Panc1 (cell line): ENCODE measurements around the gene ZDHHC8. TPM values are rescaled to one million over a fixed set of nuclear protein-coding genes. Genes with fewer than 3 reads are reported as not detected.

Experiments
- ATAC-seq: fragments of 200-7000 bp; cut with Tn5 transposase; 2 replicates; pipeline ENCODE4 v1.9.1; 2020; ENCODE audit warnings: mild to moderate bottlenecking, moderate library complexity
- BruUV-seq: library from RNA; stranded (reverse); fragments of 400-500 nt; replicated peaks from 2 replicates; lab custom pipeline; 2021; lab: Mats Ljungman, UMichigan
- CTCF ChIA-PET: fragments of 300-600 bp; sonication (Branson Sonifier 250); formaldehyde crosslinking; loops from one replicate; lab custom pipeline; 2022; ENCODE audit warnings: antibody characterized with exemption; lab: Charles Lee
- POLR2A ChIA-PET: fragments of 300-600 bp; sonication (Branson Sonifier 250); formaldehyde crosslinking; loops from one replicate; lab custom pipeline; 2022; ENCODE audit warnings: antibody characterized with exemption; lab: Charles Lee
- DNase-seq: peaks from one replicate; pipeline ENCODE4 v3.0.0-alpha.2; 2010; ENCODE audit warnings: low read depth, low spot score
- H3K27ac ChIP-seq: 2 replicates; pipeline ENCODE4 v1.5.1; 2011; ENCODE audit warnings: mild to moderate bottlenecking, low read length, inconsistent platforms
- H3K27me3 ChIP-seq: fragments of 200-500 bp; sonication (Bioruptor generic); 2 replicates; pipeline ENCODE4 v1.6.0; 2014; ENCODE audit warnings: low read length, inconsistent platforms; ENCODE audit not compliant: control insufficient read depth, insufficient read depth
- H3K36me3 ChIP-seq: fragments of 200-500 bp; sonication (Bioruptor generic); 2 replicates; pipeline ENCODE4 v1.5.1; 2014; ENCODE audit warnings: inconsistent platforms, mild to moderate bottlenecking, low read length, moderate library complexity; ENCODE audit not compliant: control insufficient read depth, insufficient read depth
- H3K4me1 ChIP-seq: 2 replicates; pipeline ENCODE4 v1.5.1; 2011; ENCODE audit warnings: inconsistent platforms, mild to moderate bottlenecking, low read length, moderate library complexity; ENCODE audit not compliant: control insufficient read depth, insufficient read depth
- H3K4me3 ChIP-seq, 2 experiments: 2 replicates each; pipeline ENCODE4 v1.5.1; 2011 to 2012; ENCODE audit warnings: low read depth in 2 of 2, low read length in 2 of 2, mild to moderate bottlenecking in 2 of 2, inconsistent platforms in 1 of 2, moderate library complexity in 1 of 2
- H3K9me3 ChIP-seq: fragments of 200-500 bp; sonication (Bioruptor generic); 2 replicates; pipeline ENCODE4 v1.5.1; 2014; ENCODE audit warnings: low read depth, mild to moderate bottlenecking, inconsistent platforms, low read length, moderate library complexity; ENCODE audit not compliant: control insufficient read depth, insufficient read depth
- CTCF ChIP-seq: fragments of 450-650 bp; IDR thresholded peaks from 2 replicates; pipeline ENCODE4 v1.5.1; 2017; ENCODE audit warnings: mild to moderate bottlenecking
- POLR2AphosphoS5 ChIP-seq: IDR thresholded peaks from 2 replicates; pipeline ENCODE4 v1.6.1; 2012; ENCODE audit warnings: mild to moderate bottlenecking, low read depth, low read length, moderate library complexity
- REST ChIP-seq, 2 experiments: IDR thresholded peaks; 2 replicates each; pipeline ENCODE4 v1.6.1; 2011 to 2012; ENCODE audit warnings: low read depth in 2 of 2, control low read depth in 1 of 2, low read length in 1 of 2, mild to moderate bottlenecking in 1 of 2, moderate library complexity in 1 of 2; ENCODE audit not compliant: insufficient read depth in 1 of 2
- SIN3A ChIP-seq: IDR thresholded peaks from 2 replicates; pipeline ENCODE4 v1.6.1; 2012; ENCODE audit warnings: low read depth, mild to moderate bottlenecking, low read length, moderate library complexity, borderline replicate concordance; ENCODE audit not compliant: insufficient read depth
- TCF7L2 ChIP-seq: IDR thresholded peaks from 2 replicates; pipeline ENCODE4 v1.6.1; 2011; ENCODE audit warnings: mild to moderate bottlenecking, low read depth, low read length, inconsistent platforms
- in situ Hi-C: cut with HindIII; loops from 2 replicates; pipeline ENCODE4 v1.10.0; 2016; ENCODE audit warnings: low sequenced_read_pairs, low pct_unique_long_range_greater_than_20kb
- intact Hi-C: fragments of 100-400 bp; cut with micrococcal nuclease; formaldehyde crosslinking; loops from one replicate; pipeline ENCODE4 v1.10.0; 2022; ENCODE audit not compliant: unreplicated experiment
- total RNA-seq: library from RNA; stranded (reverse); gene quantifications from one replicate; pipeline ENCODE4 v1.2.1, GENCODE V29; 2021; ENCODE audit not compliant: unreplicated experiment

ZDHHC8 gene
- total RNA-seq, 1 experiment from 2014 or later: 79.0 TPM

- intact Hi-C loops: no loop called here
- Histone ChIP-seq H3K9me3 (no peaks in the 10 kb centered on the region), H3K36me3 (peaks cover 16% of the 10 kb centered on the region), H3K4me1 (no peaks in the 10 kb centered on the region), H3K27ac (no peak overlapping the region), H3K4me3 (no peak overlapping the region), H3K27me3 (no peaks in the 10 kb centered on the region)
- TF ChIP-seq TCF7L2: no peak
- TF ChIP-seq SIN3A: no peak
- no peak for TF ChIP-seq REST (IDR thresholded peaks at IDR 0.05; ENCODE audit: insufficient read depth in 1 of 2, low read depth in 2 of 2, low read length in 1 of 2)
- no peak for TF ChIP-seq POLR2AphosphoS5
- TF ChIP-seq CTCF: no peak
- in situ Hi-C loops: no loop called here
- DNase-seq (no peak), ATAC-seq (no peak)
- ChIA-PET POLR2A (no interaction called here), CTCF (no interaction called here)
- no TSS peak for BruUV-seq
These were observed 39.1 kb upstream of the ZDHHC8 start for GRCh38 chr22:20092477-20092854.

GRCh38 chr22:20093418-20094196 lies 38.0 kb upstream of the ZDHHC8 start:
- Histone ChIP-seq H3K27me3 (no peaks in the 10 kb centered on the region), H3K36me3 (peaks cover 16% of the 10 kb centered on the region), H3K27ac (no peak overlapping the region), H3K4me3 (no peak overlapping the region), H3K4me1 (no peaks in the 10 kb centered on the region), H3K9me3 (no peaks in the 10 kb centered on the region)
- intact Hi-C loops (no loop called here), in situ Hi-C loops (no loop called here)
- no peak for TF ChIP-seq SIN3A
- no peak for TF ChIP-seq TCF7L2
- no peak for TF ChIP-seq CTCF
- TF ChIP-seq REST (IDR thresholded peaks at IDR 0.05; ENCODE audit: insufficient read depth in 1 of 2, low read depth in 2 of 2, low read length in 1 of 2): no peak
- TF ChIP-seq POLR2AphosphoS5: no peak
- ChIA-PET CTCF (no interaction called here), POLR2A (no interaction called here)
- BruUV-seq: no TSS peak
- no peak for DNase-seq
- no peak for ATAC-seq
